SK-N-SH (cell line): ENCODE results near the gene DLG1. TPM values are rescaled to one million over a fixed set of nuclear protein-coding genes. Genes with fewer than 3 reads are reported as not detected.

Experiments
- CTCF ChIA-PET: fragments of 300-600, 350-600 bp; formaldehyde crosslinking; extraction: SDS; loops from one replicate; lab custom pipeline; 2021; lab: Yijun Ruan, JAX
- POLR2A ChIA-PET: fragments of 350-600 bp; sonication (Branson Sonifier 250); formaldehyde crosslinking; extraction: SDS; loops from one replicate; lab custom pipeline; 2020; ENCODE audit warnings: antibody characterized with exemption, inconsistent platforms; lab: Yijun Ruan, JAX
- DNase-seq: peaks from one replicate; pipeline ENCODE4 v3.0.0; 2012
- H2AFZ ChIP-seq: fragments of 200-600 bp; sonication (generic); 2 replicates; pipeline ENCODE4 v1.8.1; 2016; ENCODE audit warnings: antibody characterized with exemption, mild to moderate bottlenecking, low read depth
- H3F3A ChIP-seq: fragments of 200-600 bp; sonication (generic); replicated peaks from 2 replicates; pipeline ENCODE3; 2016; ENCODE audit warnings: antibody characterized with exemption, mild to moderate bottlenecking; ENCODE audit not compliant: insufficient read depth
- H3K27ac ChIP-seq, 2 experiments: fragments of 200-500 bp in 1 of 2; fragments of 200-600 bp in 1 of 2; sonication (Bioruptor generic) in 1 of 2; sonication (generic), shearing (Covaris generic) in 1 of 2; 2 replicates each; pipeline versions ENCODE4 v1.5.1 to v1.6.1; 2014 to 2016; ENCODE audit warnings: low read depth in 2 of 2, inconsistent platforms in 1 of 2, low read length in 1 of 2, mild to moderate bottlenecking in 1 of 2, mixed read lengths in 1 of 2
- H3K27me3 ChIP-seq: fragments of 200-600 bp; sonication (generic), shearing (Covaris generic); 2 replicates; pipeline ENCODE4 v1.6.1; 2016; ENCODE audit warnings: mixed run types; ENCODE audit not compliant: insufficient read depth
- H3K36me3 ChIP-seq, 2 experiments: fragments of 200-500 bp in 1 of 2; fragments of 200-600 bp in 1 of 2; sonication (Bioruptor generic) in 1 of 2; sonication (generic) in 1 of 2; replicated peaks in 1 of 2; 2 replicates each; pipeline versions ENCODE3 to v1.5.1; 2014 to 2016; ENCODE audit warnings: low read length in 1 of 2, mild to moderate bottlenecking in 1 of 2; ENCODE audit not compliant: insufficient read depth in 2 of 2, control insufficient read depth in 1 of 2
- H3K4me1 ChIP-seq, 2 experiments: fragments of 200-500 bp in 1 of 2; fragments of 200-600 bp in 1 of 2; sonication (Bioruptor generic) in 1 of 2; sonication (generic), shearing (Covaris generic) in 1 of 2; 2 replicates each; pipeline versions ENCODE4 v1.5.1 to v1.6.1; 2014 to 2016; ENCODE audit warnings: low read depth in 1 of 2, low read length in 1 of 2, mixed run types in 1 of 2; ENCODE audit not compliant: insufficient read depth in 2 of 2, control insufficient read depth in 1 of 2
- H3K4me2 ChIP-seq: fragments of 200-600 bp; sonication (generic), shearing (Covaris generic); 2 replicates; pipeline ENCODE4 v1.6.1; 2017; ENCODE audit warnings: mixed run types
- H3K4me3 ChIP-seq, 2 experiments: fragments of 200-500 bp in 1 of 2; fragments of 200-600 bp in 1 of 2; sonication (Bioruptor generic) in 1 of 2; sonication (generic), shearing (Covaris generic) in 1 of 2; 2 replicates each; pipeline versions ENCODE4 v1.5.1 to v1.8.1; 2014 to 2016; ENCODE audit warnings: low read depth in 2 of 2, inconsistent platforms in 1 of 2, low read length in 1 of 2, mild to moderate bottlenecking in 1 of 2, mixed read lengths in 1 of 2, moderate library complexity in 1 of 2
- H3K79me2 ChIP-seq: fragments of 200-600 bp; sonication (generic); 2 replicates; pipeline ENCODE4 v1.8.1; 2017; ENCODE audit warnings: mild to moderate bottlenecking; ENCODE audit not compliant: insufficient read depth
- H3K9ac ChIP-seq: fragments of 200-600 bp; sonication (generic); 2 replicates; pipeline ENCODE4 v1.6.1; 2017; ENCODE audit warnings: mixed run types
- H3K9me2 ChIP-seq: fragments of 200-600 bp; sonication (generic); 2 replicates; pipeline ENCODE4 v1.6.1; 2017; ENCODE audit warnings: mixed run types
- H3K9me3 ChIP-seq: fragments of 200-600 bp; sonication (generic); 2 replicates; pipeline ENCODE4 v1.6.1; 2017; ENCODE audit warnings: mixed run types, mild to moderate bottlenecking, moderate library complexity
- H4K20me1 ChIP-seq: fragments of 200-600 bp; sonication (generic); 2 replicates; pipeline ENCODE4 v1.6.1; 2017; ENCODE audit warnings: mild to moderate bottlenecking, mixed run types; ENCODE audit not compliant: insufficient read depth
- CHD2 ChIP-seq: fragments of 150-350 bp; IDR thresholded peaks from 2 replicates; pipeline ENCODE4 v1.6.1; 2018; ENCODE audit warnings: low read length; ENCODE audit not compliant: partially characterized antibody
- ELF1 ChIP-seq: IDR thresholded peaks from 2 replicates; pipeline ENCODE4 v1.4.0; 2012
- EP300 ChIP-seq, 2 experiments: IDR thresholded peaks; 2 replicates each; pipeline versions ENCODE4 v1.4.0 to v1.6.1; 2012; ENCODE audit warnings: borderline replicate concordance in 1 of 2, low read depth in 1 of 2, low read length in 1 of 2
- EZH2phosphoT487 ChIP-seq: fragments of 200-600 bp; sonication (generic); IDR thresholded peaks from 2 replicates; pipeline ENCODE4 v1.6.1; 2017; ENCODE audit warnings: low read depth, mixed run types, mild to moderate bottlenecking, antibody characterized with exemption, moderate library complexity, borderline replicate concordance
- FOXJ3 ChIP-seq: sonication (generic); formaldehyde crosslinking; IDR thresholded peaks from 2 replicates; pipeline ENCODE4 v1.5.1; 2020; ENCODE audit warnings: mild to moderate bottlenecking, missing genetic modification reagents
- FOXM1 ChIP-seq: IDR thresholded peaks from 2 replicates; pipeline ENCODE4 v1.4.0; 2012; ENCODE audit warnings: low read depth, mild to moderate bottlenecking
- GABPA ChIP-seq: IDR thresholded peaks from 2 replicates; pipeline ENCODE4 v1.4.0; 2012; ENCODE audit warnings: low read depth, mild to moderate bottlenecking
- GATA2 ChIP-seq: sonication (generic); formaldehyde crosslinking; IDR thresholded peaks from 2 replicates; pipeline ENCODE4 v1.5.0; 2020; ENCODE audit warnings: mild to moderate bottlenecking, missing genetic modification reagents
- JUND ChIP-seq: IDR thresholded peaks from 2 replicates; pipeline ENCODE4 v1.4.0; 2012
- MEF2A ChIP-seq: IDR thresholded peaks from 2 replicates; pipeline ENCODE4 v1.4.0; 2012; ENCODE audit warnings: low read depth, borderline replicate concordance
- NFIC ChIP-seq: IDR thresholded peaks from 2 replicates; pipeline ENCODE4 v1.4.0; 2012; ENCODE audit warnings: borderline replicate concordance
- POLR2AphosphoS5 ChIP-seq: IDR thresholded peaks from 2 replicates; pipeline ENCODE4 v1.6.1; 2012; ENCODE audit warnings: low read depth, low read length
- RAD21 ChIP-seq: IDR thresholded peaks from 2 replicates; pipeline ENCODE4 v1.6.1; 2012; ENCODE audit warnings: mild to moderate bottlenecking, low read length
- RXRA ChIP-seq: IDR thresholded peaks from 2 replicates; pipeline ENCODE4 v1.4.0; 2012; ENCODE audit warnings: low read depth, mild to moderate bottlenecking, borderline replicate concordance
- SMC3 ChIP-seq: IDR thresholded peaks from 2 replicates; pipeline ENCODE4 v1.6.1; 2012; ENCODE audit warnings: low read depth, low read length, improper control_type of control experiment
- TCF12 ChIP-seq: IDR thresholded peaks from 2 replicates; pipeline ENCODE4 v1.4.0; 2012
- TEAD4 ChIP-seq: IDR thresholded peaks from 2 replicates; pipeline ENCODE4 v1.4.0; 2012; ENCODE audit warnings: mild to moderate bottlenecking, borderline replicate concordance; ENCODE audit not compliant: insufficient read depth
- YY1 ChIP-seq: IDR thresholded peaks from 2 replicates; pipeline ENCODE4 v1.4.0; 2012; ENCODE audit warnings: low read depth, mild to moderate bottlenecking
- WGBS: methylation state at CpG from one replicate; pipeline ENCODE4 v1.1.6; 2017; ENCODE audit warnings: low lambda C conversion rate; 5-methylcytosine and 5-hydroxymethylcytosine counted together
- polyA plus RNA-seq, 3 experiments: library from polyadenylated mRNA; depleted of rRNA; stranded (reverse); fragments of >200 nt; gene quantifications; 2 replicates each; pipeline ENCODE4 v1.2.3, GENCODE V29; 2012
- TF ChIP-seq, protein P1 (sequence below): IDR thresholded peaks from 2 replicates; pipeline ENCODE4 v1.6.1; 2012; ENCODE audit warnings: mild to moderate bottlenecking, low read depth, low read length, moderate library complexity
- TF ChIP-seq, protein P2 (sequence below): IDR thresholded peaks from 2 replicates; pipeline ENCODE4 v1.4.0; 2012; ENCODE audit warnings: low read depth
- TF ChIP-seq, protein P3 (sequence below): IDR thresholded peaks from 2 replicates; pipeline ENCODE4 v1.4.0; 2012; ENCODE audit warnings: low read depth, borderline replicate concordance
- TF ChIP-seq, protein P4 (sequence below): fragments of 200-600 bp; sonication (generic); IDR thresholded peaks from 2 replicates; pipeline ENCODE4 v1.6.1; 2017; ENCODE audit warnings: antibody characterized with exemption, mild to moderate bottlenecking, moderate library complexity
- TF ChIP-seq, protein P5 (sequence below): fragments of 150-350 bp; IDR thresholded peaks from 2 replicates; pipeline ENCODE4 v1.6.1; 2016; ENCODE audit warnings: mild to moderate bottlenecking, low read depth, low read length

The DLG1 gene
- polyA plus RNA-seq, 1 of the 3 experiments (the other 2 are of a cell fraction): 16.5 TPM

DNA sequence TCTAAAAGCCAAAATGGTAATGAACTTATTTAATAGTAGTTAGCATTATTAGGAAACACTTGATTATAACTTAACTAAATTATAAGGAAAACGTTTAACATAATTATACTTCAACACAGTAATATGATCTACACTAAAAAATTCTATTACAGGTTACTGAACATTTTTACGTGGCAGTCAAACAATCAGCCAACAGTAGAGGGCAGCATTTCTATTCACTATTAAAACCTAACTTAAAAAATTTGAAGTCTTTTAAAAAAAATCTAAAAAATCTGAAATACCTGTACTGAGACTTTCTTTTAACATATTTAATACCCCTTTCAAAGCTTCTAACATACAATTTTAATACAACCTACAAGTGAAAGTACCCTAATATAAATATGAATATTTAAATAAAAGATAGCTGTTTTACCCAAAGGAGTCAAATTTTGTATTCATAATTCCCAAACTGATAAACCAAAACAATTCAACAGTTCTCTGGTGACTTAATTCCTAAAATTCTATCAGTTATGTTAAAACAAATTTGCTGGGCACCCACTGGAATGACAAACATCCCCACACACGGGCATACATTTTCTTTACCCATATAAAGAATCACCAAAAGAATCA lies 41.5 kb downstream of the DLG1 start:
- POLR2A ChIA-PET: no interaction called here
- Histone ChIP-seq H4K20me1 (peaks cover 45% of the 10 kb centered on the region), H3K4me3 (no peak overlapping the region), H3K27ac (peak overlapping the region in 1 of 2 experiments; percentile 28; a peak in 2 of 4 replicates), H3K9me3 (no peaks in the 10 kb centered on the region), H3K9me2 (no peaks in the 10 kb centered on the region), H3K36me3 (peaks cover 8 to 13% of the 10 kb centered on the region in 2 experiments), H3K9ac (no peak overlapping the region), H3K4me2 (no peak overlapping the region), H3K27me3 (no peaks in the 10 kb centered on the region), H3K79me2 (peaks cover 95% of the 10 kb centered on the region), H3F3A (peaks cover 20% of the 10 kb centered on the region), H2AFZ (no peak overlapping the region), H3K4me1 (peaks cover 2 to 6% of the 10 kb centered on the region in 2 experiments; a peak in 3 of 4 replicates)
- CTCF ChIA-PET: interaction anchor here (0.6 to 4.4 kb wide), 73 partner anchors 9 to 417 kb away, joined by 3 to 110 read pairs (median 5); partner anchors contain the start of gene DLG1
- 27% methylated on average over 3 of the region's 3 CpGs for WGBS
- peak; percentile 5 for DNase-seq
- TF ChIP-seq RXRA (no peak), RAD21 (peak; percentile 79), EZH2phosphoT487 (no peak), ELF1 (no peak), NFIC (no peak), JUND (no peak), MEF2A (no peak), FOXM1 (no peak), TCF12 (no peak), GATA2 (no peak), YY1 (no peak), POLR2AphosphoS5 (no peak), EP300 (IDR thresholded peaks at IDR 0.05; ENCODE audit: borderline replicate concordance in 1 of 2, low read depth in 1 of 2, low read length in 1 of 2) (no peak), GABPA (no peak), FOXJ3 (CRISPR knock-in tag) (no peak), TEAD4 (no peak), CHD2 (no peak), SMC3 (peak; percentile 34)
- TF ChIP-seq, protein P1, sequence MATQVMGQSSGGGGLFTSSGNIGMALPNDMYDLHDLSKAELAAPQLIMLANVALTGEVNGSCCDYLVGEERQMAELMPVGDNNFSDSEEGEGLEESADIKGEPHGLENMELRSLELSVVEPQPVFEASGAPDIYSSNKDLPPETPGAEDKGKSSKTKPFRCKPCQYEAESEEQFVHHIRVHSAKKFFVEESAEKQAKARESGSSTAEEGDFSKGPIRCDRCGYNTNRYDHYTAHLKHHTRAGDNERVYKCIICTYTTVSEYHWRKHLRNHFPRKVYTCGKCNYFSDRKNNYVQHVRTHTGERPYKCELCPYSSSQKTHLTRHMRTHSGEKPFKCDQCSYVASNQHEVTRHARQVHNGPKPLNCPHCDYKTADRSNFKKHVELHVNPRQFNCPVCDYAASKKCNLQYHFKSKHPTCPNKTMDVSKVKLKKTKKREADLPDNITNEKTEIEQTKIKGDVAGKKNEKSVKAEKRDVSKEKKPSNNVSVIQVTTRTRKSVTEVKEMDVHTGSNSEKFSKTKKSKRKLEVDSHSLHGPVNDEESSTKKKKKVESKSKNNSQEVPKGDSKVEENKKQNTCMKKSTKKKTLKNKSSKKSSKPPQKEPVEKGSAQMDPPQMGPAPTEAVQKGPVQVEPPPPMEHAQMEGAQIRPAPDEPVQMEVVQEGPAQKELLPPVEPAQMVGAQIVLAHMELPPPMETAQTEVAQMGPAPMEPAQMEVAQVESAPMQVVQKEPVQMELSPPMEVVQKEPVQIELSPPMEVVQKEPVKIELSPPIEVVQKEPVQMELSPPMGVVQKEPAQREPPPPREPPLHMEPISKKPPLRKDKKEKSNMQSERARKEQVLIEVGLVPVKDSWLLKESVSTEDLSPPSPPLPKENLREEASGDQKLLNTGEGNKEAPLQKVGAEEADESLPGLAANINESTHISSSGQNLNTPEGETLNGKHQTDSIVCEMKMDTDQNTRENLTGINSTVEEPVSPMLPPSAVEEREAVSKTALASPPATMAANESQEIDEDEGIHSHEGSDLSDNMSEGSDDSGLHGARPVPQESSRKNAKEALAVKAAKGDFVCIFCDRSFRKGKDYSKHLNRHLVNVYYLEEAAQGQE: no peak
- TF ChIP-seq, protein P2, sequence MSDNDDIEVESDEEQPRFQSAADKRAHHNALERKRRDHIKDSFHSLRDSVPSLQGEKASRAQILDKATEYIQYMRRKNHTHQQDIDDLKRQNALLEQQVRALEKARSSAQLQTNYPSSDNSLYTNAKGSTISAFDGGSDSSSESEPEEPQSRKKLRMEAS: no peak
- TF ChIP-seq, protein P3, sequence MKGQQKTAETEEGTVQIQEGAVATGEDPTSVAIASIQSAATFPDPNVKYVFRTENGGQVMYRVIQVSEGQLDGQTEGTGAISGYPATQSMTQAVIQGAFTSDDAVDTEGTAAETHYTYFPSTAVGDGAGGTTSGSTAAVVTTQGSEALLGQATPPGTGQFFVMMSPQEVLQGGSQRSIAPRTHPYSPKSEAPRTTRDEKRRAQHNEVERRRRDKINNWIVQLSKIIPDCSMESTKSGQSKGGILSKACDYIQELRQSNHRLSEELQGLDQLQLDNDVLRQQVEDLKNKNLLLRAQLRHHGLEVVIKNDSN: no peak
- TF ChIP-seq, protein P4, sequence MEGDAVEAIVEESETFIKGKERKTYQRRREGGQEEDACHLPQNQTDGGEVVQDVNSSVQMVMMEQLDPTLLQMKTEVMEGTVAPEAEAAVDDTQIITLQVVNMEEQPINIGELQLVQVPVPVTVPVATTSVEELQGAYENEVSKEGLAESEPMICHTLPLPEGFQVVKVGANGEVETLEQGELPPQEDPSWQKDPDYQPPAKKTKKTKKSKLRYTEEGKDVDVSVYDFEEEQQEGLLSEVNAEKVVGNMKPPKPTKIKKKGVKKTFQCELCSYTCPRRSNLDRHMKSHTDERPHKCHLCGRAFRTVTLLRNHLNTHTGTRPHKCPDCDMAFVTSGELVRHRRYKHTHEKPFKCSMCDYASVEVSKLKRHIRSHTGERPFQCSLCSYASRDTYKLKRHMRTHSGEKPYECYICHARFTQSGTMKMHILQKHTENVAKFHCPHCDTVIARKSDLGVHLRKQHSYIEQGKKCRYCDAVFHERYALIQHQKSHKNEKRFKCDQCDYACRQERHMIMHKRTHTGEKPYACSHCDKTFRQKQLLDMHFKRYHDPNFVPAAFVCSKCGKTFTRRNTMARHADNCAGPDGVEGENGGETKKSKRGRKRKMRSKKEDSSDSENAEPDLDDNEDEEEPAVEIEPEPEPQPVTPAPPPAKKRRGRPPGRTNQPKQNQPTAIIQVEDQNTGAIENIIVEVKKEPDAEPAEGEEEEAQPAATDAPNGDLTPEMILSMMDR: peak; percentile 90
- TF ChIP-seq, protein P5, sequence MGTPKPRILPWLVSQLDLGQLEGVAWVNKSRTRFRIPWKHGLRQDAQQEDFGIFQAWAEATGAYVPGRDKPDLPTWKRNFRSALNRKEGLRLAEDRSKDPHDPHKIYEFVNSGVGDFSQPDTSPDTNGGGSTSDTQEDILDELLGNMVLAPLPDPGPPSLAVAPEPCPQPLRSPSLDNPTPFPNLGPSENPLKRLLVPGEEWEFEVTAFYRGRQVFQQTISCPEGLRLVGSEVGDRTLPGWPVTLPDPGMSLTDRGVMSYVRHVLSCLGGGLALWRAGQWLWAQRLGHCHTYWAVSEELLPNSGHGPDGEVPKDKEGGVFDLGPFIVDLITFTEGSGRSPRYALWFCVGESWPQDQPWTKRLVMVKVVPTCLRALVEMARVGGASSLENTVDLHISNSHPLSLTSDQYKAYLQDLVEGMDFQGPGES: no peak
